Measurements from ENCODE around the gene SLC25A52.

DNA sequence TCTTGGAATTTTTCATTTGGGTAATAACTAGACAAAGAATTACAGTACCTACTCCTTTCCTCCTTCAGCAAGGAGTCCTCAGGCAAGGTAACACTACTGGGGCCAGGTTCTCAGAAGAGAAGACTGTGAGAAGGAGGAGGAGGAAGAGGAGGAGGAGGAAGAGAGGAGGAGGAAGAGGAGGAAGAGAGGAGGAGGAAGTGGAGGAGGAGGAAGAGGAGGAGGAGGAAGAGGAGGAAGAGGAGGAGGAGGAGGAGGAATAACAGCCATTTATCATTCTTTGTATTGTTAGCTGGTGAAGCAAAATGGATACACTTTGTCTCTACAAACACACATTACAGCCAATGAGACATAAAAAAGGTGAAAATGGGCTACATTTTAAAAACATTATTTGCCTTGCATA is 32.9 kb upstream of the SLC25A52 start:
- TF ChIP-seq CTCF (IDR thresholded peaks at IDR 0.05) (no peak), POLR2AphosphoS5 (IDR thresholded peaks at IDR 0.05) (no peak), EP300 (IDR thresholded peaks at IDR 0.05) (no peak), POLR2A (IDR thresholded peaks at IDR 0.05) (no peak)

Measured in sigmoid colon (tissue), 4 donors.